HCEC 1CT (cell line): ENCODE data around the gene EME1.

Source experiments
- DNase-seq: peaks from one replicate; pipeline ENCODE4 v3.0.0-alpha.2; 2017

Gene EME1

GRCh38 chr17:50348522-50349242 lies 24.3 kb upstream of the EME1 start:
- DNase-seq: peak; percentile 38

GRCh38 chr17:50349243-50349600 lies 23.8 kb upstream of the EME1 start:
- no peak for DNase-seq

GRCh38 chr17:50350733-50351132 lies 22.3 kb upstream of the EME1 start:
- no peak for DNase-seq

- DNase-seq: no peak
Observed at GRCh38 chr17:50352072-50352692, 20.8 kb upstream of the EME1 start.

- DNase-seq: no peak
Observed at GRCh38 chr17:50352693-50353599, 20.1 kb upstream of the EME1 start.

- DNase-seq: no peak
Observed at GRCh38 chr17:50353600-50354195, 19.3 kb upstream of the EME1 start.

- DNase-seq: no peak
Observed at GRCh38 chr17:50354198-50354597, 18.8 kb upstream of the EME1 start.

GRCh38 chr17:50354776-50355175 lies 18.3 kb upstream of the EME1 start:
- DNase-seq: no peak

GRCh38 chr17:50355336-50355700 lies 17.7 kb upstream of the EME1 start:
- no peak for DNase-seq

- no peak for DNase-seq
Observed at GRCh38 chr17:50355701-50356341, 17.2 kb upstream of the EME1 start.

- no peak for DNase-seq
Observed at GRCh38 chr17:50356418-50356817, 16.6 kb upstream of the EME1 start.

- DNase-seq: no peak
Observed at GRCh38 chr17:50356892-50357510, 16.0 kb upstream of the EME1 start.

- DNase-seq: no peak
Observed at GRCh38 chr17:50358177-50358576, 14.9 kb upstream of the EME1 start.

GRCh38 chr17:50359005-50359699 lies 13.9 kb upstream of the EME1 start:
- DNase-seq: no peak

GRCh38 chr17:50359998-50360461 lies 13.0 kb upstream of the EME1 start:
- no peak for DNase-seq

GRCh38 chr17:50360486-50361115 lies 12.4 kb upstream of the EME1 start:
- no peak for DNase-seq

GRCh38 chr17:50361561-50362480 lies 11.2 kb upstream of the EME1 start:
- peak; percentile 71 for DNase-seq

- no peak for DNase-seq
Observed at GRCh38 chr17:50362661-50363060, 10.4 kb upstream of the EME1 start.

GRCh38 chr17:50363217-50364060 lies 9.6 kb upstream of the EME1 start:
- DNase-seq: no peak
